ENCODE measurements around the gene KRT77. TPM values are rescaled to one million over a fixed set of nuclear protein-coding genes. Genes with fewer than 3 reads are reported as not detected.
"Not testable (repeated sequence)": the region's sequence is repeated elsewhere in the genome, so short reads cannot be mapped to it uniquely, and the experiment has no call there.

KRT77 gene
- total and polyA plus RNA-seq, 7 donors = 0.01 to 0.04 TPM; not detected in 5

GRCh38 chr12:52714887-52715281, 11.6 kb upstream of the KRT77 start:
- H3K27me3 ChIP-seq (ENCODE audit: insufficient read depth in 3 of 3, low read length in 2 of 3) = peaks cover 3 to 52% (median 17%) of the 10 kb centered on the region in 3 donors

GRCh38 chr12:52713960-52714886, 10.9 kb upstream of the KRT77 start:
- DNase-seq (no peak), ATAC-seq (no peak)
- H3K9me3 ChIP-seq = no peaks in the 10 kb centered on the region
- intact Hi-C loops (cut with DNase I) = no loop called here
- WGBS, 3 donors = 4 to 8% (median 5%) methylated on average over 44 to 72 of the region's 72 CpGs
- no peak for TF ChIP-seq CTCF (IDR thresholded peaks at IDR 0.05)
- H3K4me3 ChIP-seq = no peak overlapping the region
- no peaks in the 10 kb centered on the region for H3K36me3 ChIP-seq (ENCODE audit: insufficient read depth in 1 of 2, low read depth in 1 of 2)
- H3K27ac ChIP-seq = no peak overlapping the region
- H3K4me1 ChIP-seq = no peaks in the 10 kb centered on the region
- H3K27me3 ChIP-seq (ENCODE audit: insufficient read depth in 3 of 3, low read length in 2 of 3) = peaks cover 3 to 52% (median 17%) of the 10 kb centered on the region in 3 donors

More at GRCh38 chr12:52714887-52715281, 11.6 kb upstream of the KRT77 start:
- no peak for ATAC-seq
- no peak overlapping the region for H3K4me3 ChIP-seq
- DNase-seq = no peak
- H3K27ac ChIP-seq = no peak overlapping the region
- WGBS, 3 donors = 58 to 63% (median 61%) methylated on average over 4 of the region's 4 CpGs
- no peaks in the 10 kb centered on the region for H3K36me3 ChIP-seq (ENCODE audit: insufficient read depth in 1 of 2, low read depth in 1 of 2)
- no peaks in the 10 kb centered on the region for H3K4me1 ChIP-seq
- TF ChIP-seq CTCF (IDR thresholded peaks at IDR 0.05) = no peak
- no peaks in the 10 kb centered on the region for H3K9me3 ChIP-seq
- intact Hi-C loops (cut with DNase I) = no loop called here

- H3K4me1 ChIP-seq; H3K36me3 ChIP-seq (ENCODE audit: insufficient read depth in 1 of 2, low read depth in 1 of 2); H3K9me3 ChIP-seq; H3K4me3 ChIP-seq; ATAC-seq; DNase-seq; intact Hi-C loops (cut with DNase I); H3K27ac ChIP-seq: not testable (repeated sequence)
- WGBS, 3 donors = 85 to 91% (median 87%) methylated on average over 6 of the region's 6 CpGs
- peaks cover 3 to 50% (median 17%) of the 10 kb centered on the region in 3 donors for H3K27me3 ChIP-seq (ENCODE audit: insufficient read depth in 3 of 3, low read length in 2 of 3)
Observed at GRCh38 chr12:52712122-52712521, 8.8 kb upstream of the KRT77 start.

GRCh38 chr12:52710730-52711129, 7.4 kb upstream of the KRT77 start:
- Histone ChIP-seq H3K4me3 (no peak overlapping the region), H3K9me3 (no peaks in the 10 kb centered on the region), H3K36me3 (ENCODE audit: insufficient read depth in 1 of 2, low read depth in 1 of 2) (no peaks in the 10 kb centered on the region), H3K4me1 (no peaks in the 10 kb centered on the region), H3K27me3 (ENCODE audit: insufficient read depth in 3 of 3, low read length in 2 of 3) (peaks cover 3 to 37% (median 14%) of the 10 kb centered on the region in 3 donors), H3K27ac (no peak overlapping the region)
- DNase-seq = no peak
- intact Hi-C loops (cut with DNase I) = no loop called here
- no peak for TF ChIP-seq CTCF (IDR thresholded peaks at IDR 0.05)
- 88 to 95% (median 95%) methylated on average over 1 of the region's 1 CpG for WGBS, 3 donors
- ATAC-seq = no peak

GRCh38 chr12:52708010-52708409, 4.7 kb upstream of the KRT77 start:
- ATAC-seq = no peak

More at GRCh38 chr12:52708010-52708409, 4.7 kb upstream of the KRT77 start:
- H3K4me3 ChIP-seq = no peak overlapping the region
- H3K36me3 ChIP-seq (ENCODE audit: insufficient read depth in 1 of 2, low read depth in 1 of 2) = no peaks in the 10 kb centered on the region
- no peak for DNase-seq
- H3K27me3 ChIP-seq (ENCODE audit: insufficient read depth in 3 of 3, low read length in 2 of 3) = peaks cover 0 to 13% (median 0%) of the 10 kb centered on the region in 3 donors
- intact Hi-C loops (cut with DNase I) = no loop called here
- 40 to 53% (median 51%) methylated on average over 4 of the region's 4 CpGs for WGBS, 3 donors
- no peaks in the 10 kb centered on the region for H3K9me3 ChIP-seq
- no peak overlapping the region for H3K27ac ChIP-seq
- no peaks in the 10 kb centered on the region for H3K4me1 ChIP-seq
- TF ChIP-seq CTCF (IDR thresholded peaks at IDR 0.05) = no peak
